ENCODE measurements around the gene MUC12.

GRCh38 chr7:100971111-100972001 lies 2.0 kb downstream of the MUC12 start:
- no peak for TF ChIP-seq POLR2A (IDR thresholded peaks at IDR 0.05)
- TF ChIP-seq, protein P1, sequence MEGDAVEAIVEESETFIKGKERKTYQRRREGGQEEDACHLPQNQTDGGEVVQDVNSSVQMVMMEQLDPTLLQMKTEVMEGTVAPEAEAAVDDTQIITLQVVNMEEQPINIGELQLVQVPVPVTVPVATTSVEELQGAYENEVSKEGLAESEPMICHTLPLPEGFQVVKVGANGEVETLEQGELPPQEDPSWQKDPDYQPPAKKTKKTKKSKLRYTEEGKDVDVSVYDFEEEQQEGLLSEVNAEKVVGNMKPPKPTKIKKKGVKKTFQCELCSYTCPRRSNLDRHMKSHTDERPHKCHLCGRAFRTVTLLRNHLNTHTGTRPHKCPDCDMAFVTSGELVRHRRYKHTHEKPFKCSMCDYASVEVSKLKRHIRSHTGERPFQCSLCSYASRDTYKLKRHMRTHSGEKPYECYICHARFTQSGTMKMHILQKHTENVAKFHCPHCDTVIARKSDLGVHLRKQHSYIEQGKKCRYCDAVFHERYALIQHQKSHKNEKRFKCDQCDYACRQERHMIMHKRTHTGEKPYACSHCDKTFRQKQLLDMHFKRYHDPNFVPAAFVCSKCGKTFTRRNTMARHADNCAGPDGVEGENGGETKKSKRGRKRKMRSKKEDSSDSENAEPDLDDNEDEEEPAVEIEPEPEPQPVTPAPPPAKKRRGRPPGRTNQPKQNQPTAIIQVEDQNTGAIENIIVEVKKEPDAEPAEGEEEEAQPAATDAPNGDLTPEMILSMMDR (IDR thresholded peaks at IDR 0.05), result no peak

All from heart left ventricle (tissue), 13 donors.